GM10266 (cell line): ENCODE results near the gene CYFIP2.

Source experiments
- DNase-seq: peaks from one replicate; pipeline ENCODE4 v3.0.0; 2012; ENCODE audit errors: extremely low spot score
- TF ChIP-seq, protein P1 (sequence below): IDR thresholded peaks from 2 replicates; pipeline ENCODE4 v1.5.1; 2012; ENCODE audit warnings: mild to moderate bottlenecking, low read depth; ENCODE audit not compliant: control insufficient read depth, insufficient read depth; ENCODE audit errors: missing control alignments

CYFIP2 gene

GRCh38 chr5:157259699-157260098, 6.2 kb upstream of the CYFIP2 start:
- DNase-seq, result no peak
- TF ChIP-seq, protein P1, sequence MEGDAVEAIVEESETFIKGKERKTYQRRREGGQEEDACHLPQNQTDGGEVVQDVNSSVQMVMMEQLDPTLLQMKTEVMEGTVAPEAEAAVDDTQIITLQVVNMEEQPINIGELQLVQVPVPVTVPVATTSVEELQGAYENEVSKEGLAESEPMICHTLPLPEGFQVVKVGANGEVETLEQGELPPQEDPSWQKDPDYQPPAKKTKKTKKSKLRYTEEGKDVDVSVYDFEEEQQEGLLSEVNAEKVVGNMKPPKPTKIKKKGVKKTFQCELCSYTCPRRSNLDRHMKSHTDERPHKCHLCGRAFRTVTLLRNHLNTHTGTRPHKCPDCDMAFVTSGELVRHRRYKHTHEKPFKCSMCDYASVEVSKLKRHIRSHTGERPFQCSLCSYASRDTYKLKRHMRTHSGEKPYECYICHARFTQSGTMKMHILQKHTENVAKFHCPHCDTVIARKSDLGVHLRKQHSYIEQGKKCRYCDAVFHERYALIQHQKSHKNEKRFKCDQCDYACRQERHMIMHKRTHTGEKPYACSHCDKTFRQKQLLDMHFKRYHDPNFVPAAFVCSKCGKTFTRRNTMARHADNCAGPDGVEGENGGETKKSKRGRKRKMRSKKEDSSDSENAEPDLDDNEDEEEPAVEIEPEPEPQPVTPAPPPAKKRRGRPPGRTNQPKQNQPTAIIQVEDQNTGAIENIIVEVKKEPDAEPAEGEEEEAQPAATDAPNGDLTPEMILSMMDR, result no peak

GRCh38 chr5:157263496-157264090, 2.3 kb upstream of the CYFIP2 start:
- DNase-seq, result no peak
- TF ChIP-seq, protein P1, result no peak

- peak; percentile 60 for DNase-seq
- TF ChIP-seq, protein P1, result peak; percentile 32
Observed at GRCh38 chr5:157266286-157267007, 524 bp downstream of the CYFIP2 start.

DNA sequence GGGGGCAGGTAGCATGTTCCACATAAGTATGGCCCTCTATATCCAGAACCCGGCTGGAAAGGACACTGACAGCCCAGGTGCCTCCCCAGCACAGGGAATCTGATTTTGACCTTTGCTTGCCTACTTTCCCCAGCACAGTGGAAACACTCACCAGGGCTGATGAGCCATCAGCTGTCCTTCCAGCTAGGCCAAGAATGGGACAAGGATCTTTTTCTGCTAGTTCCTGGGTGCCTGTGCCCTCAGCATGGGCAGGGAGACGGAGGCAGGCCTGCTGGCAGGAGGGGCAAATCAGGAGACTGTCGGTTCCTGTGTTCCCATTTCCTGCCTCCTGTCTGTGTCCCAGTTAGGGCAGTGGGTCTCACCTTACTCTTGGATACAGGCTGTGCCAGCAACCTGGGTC, 1.1 kb downstream of the CYFIP2 start:
- DNase-seq, result no peak
- TF ChIP-seq, protein P1, result no peak

- TF ChIP-seq, protein P1, result no peak
- DNase-seq, result no peak
Observed at GRCh38 chr5:157267761-157268480, 2.0 kb downstream of the CYFIP2 start.

DNA sequence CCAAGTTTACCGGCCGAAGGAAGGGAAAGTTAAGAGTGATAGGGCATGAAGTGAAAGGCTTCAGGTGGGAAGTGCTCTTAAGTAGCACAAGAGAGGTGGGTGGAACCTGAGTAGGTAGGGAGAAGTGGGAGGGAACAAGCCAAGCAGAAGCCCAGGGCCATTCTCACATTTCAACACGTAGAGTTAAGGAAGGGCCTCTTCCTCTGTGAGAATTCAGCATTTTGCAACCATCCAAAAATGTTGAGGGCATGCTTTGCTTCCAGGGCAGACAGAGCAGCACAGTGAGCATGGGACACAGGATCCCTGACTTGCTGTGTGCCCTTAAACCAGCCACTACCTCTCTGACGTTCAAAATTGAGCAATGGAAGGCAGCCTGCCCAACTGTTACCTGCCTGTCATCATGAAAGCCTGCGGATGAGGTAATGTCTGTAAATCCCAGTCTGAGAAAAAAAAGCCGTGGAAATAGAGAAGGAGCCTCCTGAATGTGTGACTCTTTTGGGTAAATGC, 3.3 kb downstream of the CYFIP2 start:
- TF ChIP-seq, protein P1, result no peak
- DNase-seq, result no peak
